Right renal pelvis (tissue), 4 donors: Measurements from ENCODE around the gene CYP2U1. TPM values are rescaled to one million over a fixed set of nuclear protein-coding genes. Genes with fewer than 3 reads are reported as not detected.
"Not testable (repeated sequence)": the region's sequence is repeated elsewhere in the genome, so short reads cannot be mapped to it uniquely, and the experiment has no call there.

Experiments used
- DNase-seq, 4 donors: peaks; one replicate each; pipeline ENCODE4 v3.0.0-alpha.2; 2013; ENCODE audit warnings: low read depth in 4 of 4, low spot score in 3 of 4, missing footprints in 1 of 4
- polyA plus RNA-seq, 4 donors: library from polyadenylated mRNA; unstranded; fragments of 120-200 nt; gene quantifications; one replicate each; pipeline ENCODE4 v1.2.1, GENCODE V29; 2013; ENCODE audit not compliant: insufficient read length in 4 of 4

The CYP2U1 gene
- polyA plus RNA-seq, 4 donors, result 5.2 to 6.0 (median 5.8) TPM

DNA sequence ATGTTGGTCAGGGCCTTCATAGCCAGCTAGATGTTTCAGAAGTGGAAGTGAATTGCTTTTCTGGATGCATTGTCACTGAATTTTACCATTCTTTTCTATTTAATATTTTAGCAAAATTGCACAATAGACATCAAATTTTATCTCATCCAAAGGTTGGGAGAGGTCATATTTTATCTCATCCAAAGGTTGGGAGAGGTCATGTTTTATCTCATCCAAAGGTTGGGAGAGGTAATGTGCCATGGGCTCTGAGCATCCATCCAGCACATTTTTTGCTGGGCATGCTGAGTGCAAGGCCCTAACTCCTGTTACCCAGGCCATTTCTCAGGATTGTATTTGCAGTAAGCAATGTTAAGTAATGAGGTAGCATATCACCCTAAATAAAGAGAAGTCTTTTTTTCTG lies 14.7 kb upstream of the CYP2U1 start:
- no peak for DNase-seq

DNA sequence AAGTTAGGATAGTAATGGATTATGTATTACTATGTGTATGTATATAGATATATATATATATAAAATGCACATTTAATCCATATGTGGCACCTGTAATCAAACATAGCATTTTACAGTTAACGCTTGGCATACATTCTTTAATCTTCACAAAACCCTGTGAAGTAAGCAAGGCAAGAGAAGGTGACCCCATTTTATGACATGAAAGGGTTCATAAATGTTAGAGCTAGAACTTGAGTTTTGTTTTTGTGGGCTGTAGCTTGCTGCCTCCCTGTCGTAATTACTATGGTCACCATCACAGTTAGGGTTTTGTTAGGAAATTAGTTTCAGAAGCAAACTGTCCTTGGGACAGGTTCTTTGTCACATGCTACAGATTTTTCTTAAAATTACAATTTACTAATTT lies 13.8 kb upstream of the CYP2U1 start:
- DNase-seq, result no peak

DNA sequence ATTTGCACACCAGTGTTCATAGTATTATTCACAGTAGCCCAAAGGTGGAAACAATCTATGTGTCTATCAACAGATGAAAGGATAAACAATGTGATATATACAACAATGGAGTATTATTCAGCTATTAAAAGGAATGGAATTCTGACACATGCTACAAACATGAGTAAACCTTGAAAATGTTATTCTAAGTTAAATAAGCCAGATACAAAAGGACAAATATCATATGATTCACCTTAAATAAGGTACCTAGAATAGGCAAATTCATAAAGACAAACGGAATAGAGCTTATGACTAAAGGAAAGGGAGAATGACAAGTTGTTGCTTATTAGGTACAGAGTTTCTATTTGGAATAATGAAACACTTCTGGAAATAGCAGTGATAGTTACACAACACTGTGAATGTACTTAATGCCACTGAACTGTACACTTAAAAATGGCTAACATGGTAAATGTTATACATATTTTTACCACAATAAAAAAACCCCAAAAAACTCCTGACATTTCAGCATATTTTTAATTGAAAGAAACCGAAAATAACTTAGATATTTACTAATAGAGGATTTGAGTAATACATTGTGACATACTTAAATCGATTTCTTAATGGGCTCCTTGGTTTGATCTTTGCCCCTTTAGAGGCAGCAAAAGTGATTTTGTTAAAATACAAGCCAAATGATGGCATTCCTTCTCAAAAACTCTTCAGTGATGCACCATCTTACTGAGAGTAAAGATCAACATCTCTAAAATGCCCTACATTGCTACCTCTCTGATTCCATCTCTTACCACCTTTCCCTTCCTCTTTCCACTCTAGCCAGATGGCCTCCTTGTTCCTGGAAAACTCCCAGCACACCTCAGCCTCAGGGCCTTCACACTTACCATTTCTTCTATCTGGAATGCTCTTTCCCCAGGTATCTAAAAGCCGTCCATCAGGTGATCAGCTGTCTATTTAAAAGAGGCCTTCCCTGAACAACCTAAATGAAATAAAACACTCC lies 8.6 kb upstream of the CYP2U1 start:
- DNase-seq, result no peak

DNA sequence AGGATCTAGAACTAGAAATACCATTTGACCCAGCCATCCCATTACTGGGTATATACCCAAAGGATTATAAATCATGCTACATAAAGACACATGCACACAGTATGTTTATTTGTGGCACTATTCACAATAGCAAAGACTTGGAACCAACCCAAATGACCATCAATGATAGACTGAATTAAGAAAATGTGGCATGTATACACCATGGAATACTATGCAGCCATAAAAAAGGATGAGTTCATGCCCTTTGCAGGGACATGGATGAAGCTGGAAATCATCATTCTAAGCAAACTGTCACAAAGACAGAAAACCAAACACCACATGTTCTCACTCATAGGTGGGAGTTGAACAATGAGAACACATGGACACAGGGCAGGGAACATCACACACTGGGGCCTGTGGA lies 5.6 kb upstream of the CYP2U1 start:
- DNase-seq, result not testable (repeated sequence)

DNA sequence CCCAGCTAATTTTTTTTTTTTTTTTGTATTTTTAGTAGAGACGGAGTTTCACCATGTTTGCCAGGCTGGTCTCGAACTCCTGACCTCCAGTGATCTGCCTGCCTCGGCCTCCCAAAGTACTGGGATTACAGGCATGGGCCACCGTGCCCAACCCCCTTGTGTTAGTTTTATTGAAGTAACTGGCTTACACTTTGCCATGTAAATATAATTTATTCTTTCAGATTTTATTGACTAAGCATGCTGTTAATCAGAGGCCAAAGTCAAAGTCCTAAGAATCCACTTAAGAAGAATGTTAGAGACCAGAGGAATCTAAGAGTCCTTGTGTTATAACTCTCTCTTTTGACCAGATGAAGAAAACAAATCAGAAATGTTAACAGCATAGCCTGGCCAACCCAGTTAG lies 4.5 kb upstream of the CYP2U1 start:
- not testable (repeated sequence) for DNase-seq

DNA sequence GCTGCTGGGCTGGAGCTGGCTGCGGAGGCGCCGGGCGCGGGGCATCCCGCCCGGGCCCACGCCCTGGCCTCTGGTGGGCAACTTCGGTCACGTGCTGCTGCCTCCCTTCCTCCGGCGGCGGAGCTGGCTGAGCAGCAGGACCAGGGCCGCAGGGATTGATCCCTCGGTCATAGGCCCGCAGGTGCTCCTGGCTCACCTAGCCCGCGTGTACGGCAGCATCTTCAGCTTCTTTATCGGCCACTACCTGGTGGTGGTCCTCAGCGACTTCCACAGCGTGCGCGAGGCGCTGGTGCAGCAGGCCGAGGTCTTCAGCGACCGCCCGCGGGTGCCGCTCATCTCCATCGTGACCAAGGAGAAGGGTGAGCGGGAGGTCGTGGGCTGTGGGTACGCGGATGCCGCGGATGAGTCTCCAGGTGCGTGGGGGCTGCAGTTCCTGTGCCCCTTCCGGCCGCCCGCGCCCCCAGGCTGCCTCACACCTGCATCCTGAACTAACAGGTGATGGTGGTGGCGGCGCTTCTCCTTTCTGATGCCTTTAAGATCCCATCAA lies 499 bp downstream of the CYP2U1 start:
- DNase-seq, result no peak

DNA sequence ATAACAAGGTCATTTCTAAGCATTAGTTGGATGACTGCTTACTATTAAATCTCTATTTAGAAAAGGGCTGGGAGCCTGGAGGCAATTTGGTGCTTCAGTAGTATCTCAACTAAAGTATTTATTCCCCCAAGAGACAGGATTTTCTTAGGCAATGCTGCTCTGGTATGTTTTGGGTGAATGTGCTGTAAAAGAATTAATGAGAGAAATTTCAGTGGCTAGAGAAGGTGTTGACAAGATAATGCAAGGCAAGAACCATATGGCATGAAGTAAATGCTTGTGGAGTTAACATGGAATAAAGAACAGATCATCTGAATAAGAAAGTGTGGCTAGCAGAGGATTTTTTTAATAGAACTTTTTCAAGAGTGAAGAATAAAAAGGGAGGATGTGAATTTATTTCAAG lies 3.9 kb downstream of the CYP2U1 start:
- no peak for DNase-seq

DNA sequence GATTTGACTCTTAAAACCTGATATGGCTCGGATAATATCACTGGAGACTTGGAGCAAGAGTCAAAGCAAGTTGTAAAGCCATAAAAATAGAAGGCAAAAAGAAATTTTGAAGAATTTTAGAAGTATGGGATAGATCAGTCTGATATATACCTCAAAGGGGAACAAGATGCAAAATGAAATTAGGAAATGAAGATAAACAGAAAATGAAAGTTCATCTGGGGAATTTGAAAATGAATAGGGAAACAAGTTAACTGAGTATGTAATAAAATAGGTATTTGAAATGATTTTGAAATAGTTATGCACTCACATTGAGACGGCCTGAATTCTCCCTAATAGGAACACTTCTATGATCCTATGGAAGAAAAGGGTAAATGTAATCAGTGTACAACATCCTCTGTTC lies 5.7 kb downstream of the CYP2U1 start:
- no peak for DNase-seq

DNA sequence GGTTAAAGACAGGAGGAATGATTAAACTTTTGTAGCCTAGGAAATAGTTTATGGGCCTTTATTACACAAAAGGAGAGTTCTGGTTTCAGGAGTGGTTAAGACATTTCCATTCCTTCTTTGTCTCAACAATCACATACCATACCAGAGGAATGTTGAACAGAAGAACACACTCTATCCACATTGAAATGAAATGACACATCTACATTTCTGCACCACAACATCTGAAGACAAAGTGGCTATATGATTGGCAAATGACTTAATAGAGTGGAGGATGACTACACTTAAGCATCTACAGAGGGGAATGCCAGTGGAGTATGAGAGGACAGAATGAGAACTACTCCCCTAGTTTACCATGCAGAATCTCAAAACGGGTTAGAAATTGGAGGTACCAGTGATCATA lies 8.0 kb downstream of the CYP2U1 start:
- no peak for DNase-seq

DNA sequence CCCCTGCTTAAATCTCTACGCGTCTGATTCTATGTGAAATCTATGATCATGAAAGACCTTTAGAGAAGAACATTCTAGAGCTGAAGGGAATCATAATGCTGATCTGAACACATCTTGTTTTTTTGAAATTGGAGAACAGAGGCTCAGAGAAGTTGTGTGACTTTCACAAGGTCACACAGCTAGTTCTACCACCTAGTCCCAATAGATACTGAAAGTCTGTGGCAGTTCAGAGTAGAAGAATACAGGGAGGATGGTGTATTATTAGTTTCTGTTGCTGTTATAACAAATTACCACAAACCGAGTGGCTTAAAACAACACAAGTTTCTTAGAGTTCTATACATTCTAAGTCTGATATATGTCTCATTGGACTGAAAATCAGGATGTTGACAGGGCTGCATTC lies 14.5 kb downstream of the CYP2U1 start:
- DNase-seq, result no peak

DNA sequence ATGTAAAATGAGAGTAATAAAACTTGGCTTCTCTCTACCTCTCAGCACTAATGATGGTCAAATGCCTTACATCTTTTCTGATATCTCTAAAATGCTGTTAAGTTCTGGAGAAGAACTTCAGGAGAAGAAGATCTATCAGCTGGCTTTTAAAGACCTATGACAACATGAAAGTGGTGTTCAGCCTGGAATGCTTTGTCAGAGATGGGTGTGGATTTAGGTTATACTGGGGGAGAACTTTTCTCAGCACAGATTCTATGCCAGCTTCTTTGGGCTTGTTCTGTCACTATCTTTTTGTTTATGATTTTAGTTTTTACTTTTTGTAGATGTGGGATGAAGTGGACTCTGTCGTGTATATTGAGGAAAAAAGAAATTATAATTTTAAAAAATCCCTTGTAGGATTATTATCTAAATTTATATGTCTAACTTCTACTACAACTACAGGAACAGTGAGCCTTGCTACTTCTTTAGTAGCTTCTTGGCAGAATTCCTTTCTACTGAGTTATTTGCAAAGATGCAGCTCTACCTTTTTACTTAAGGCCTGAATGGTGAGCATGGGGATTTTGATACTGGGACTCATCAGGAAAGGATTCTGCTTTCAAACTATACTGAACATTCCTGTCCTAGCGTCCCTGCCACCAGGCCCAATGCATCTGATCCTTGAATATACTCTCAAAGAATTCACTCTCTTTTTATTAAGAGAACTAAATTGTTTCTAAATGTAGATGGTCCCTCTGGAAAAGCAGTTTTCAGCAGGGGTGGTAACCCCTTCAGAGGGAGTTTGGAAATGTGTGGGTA lies 19.6 kb downstream of the CYP2U1 start:
- DNase-seq, result no peak

DNA sequence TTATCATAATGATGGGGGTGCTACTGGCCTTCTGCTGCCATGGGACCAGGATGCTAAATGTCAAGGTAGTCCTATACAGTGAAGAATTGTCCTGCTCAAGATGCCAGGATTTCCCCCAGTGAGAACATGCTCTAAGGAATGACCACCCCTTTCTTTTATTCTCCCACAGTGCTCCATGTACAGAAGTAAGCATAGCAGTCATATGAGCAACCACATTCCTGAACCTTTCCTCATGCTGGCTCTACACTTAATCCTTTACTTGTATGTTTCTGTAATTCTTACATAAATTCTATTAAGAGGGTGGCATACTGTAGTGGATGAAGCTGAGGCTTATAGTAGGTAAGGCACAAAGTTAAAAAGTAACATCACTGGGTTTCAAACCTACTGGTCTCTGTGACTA lies 20.2 kb downstream of the CYP2U1 start:
- DNase-seq, result no peak

DNA sequence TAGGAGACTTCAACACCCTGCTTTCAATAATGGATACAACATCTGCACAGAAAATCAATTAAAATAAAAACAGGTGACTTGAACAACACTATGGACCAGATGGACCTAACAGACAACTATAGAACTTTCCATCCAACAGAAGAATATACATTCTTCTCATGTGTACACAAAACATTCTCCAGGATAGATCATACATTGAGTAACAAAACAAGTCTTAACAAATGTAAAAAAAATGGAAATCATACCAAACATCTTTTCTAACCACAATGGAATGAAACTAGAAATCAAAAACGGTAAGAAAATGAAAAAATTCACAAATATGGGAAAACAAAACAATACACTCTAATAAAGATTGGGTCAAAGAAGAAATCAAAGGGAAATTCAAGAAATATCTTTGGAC lies 24.7 kb downstream of the CYP2U1 start:
- no peak for DNase-seq

DNA sequence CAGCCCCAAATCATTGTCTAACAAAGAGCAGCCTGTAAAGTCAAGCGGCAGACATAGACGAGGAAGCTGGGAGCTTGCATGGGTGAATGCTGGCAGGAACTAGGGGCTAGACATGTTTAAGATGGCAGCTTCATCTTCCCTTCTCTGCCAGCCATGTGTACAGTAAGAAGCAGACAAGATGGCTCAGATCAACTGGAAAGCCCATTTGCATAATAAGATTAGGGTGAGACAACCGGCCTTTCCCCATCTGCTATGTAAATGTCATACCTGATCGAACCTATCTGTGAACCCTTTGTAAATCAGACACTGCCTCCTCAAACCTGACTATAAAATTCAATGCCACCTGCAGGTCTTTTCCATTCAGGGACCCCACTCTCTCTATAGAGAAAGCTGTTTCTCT lies 35.6 kb downstream of the CYP2U1 start:
- no peak for DNase-seq

DNA sequence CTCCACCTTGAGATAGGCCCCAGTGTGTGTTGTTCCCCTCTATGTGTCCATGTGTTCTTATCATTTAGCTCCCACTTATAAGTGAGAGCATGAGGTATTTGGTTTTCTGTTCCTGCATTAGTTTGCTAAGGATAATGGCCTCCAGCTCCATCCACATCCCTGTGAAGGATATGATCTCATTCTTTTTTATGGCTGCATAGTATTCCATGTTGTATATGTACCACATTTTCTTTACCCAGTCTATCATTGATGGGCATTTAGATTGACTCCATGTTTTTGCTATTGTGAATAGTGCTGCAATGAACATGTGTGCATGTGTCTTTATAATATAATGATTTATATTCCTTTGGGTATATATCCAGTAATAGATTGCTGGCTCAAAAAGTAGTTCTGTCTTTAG lies 36.2 kb downstream of the CYP2U1 start:
- DNase-seq, result not testable (repeated sequence)

DNA sequence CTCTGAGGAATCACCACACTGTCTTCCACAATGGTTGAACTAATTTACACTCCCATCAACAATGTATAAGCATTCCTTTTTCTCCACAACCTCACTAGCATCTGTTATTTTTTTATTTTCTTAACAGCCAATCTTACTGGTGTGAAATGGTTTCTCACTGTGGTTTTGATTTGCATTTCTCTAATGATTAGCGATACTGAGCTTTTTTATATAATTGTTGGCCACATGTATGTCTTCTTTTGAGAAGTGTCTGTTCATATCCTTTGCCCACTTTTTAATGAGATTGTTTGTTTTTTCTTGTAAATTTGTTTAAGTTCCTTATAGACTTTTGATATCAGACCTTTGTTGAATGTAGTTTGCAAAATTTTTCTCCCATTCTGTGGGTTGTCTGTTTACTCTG lies 36.6 kb downstream of the CYP2U1 start:
- DNase-seq, result not testable (repeated sequence)

DNA sequence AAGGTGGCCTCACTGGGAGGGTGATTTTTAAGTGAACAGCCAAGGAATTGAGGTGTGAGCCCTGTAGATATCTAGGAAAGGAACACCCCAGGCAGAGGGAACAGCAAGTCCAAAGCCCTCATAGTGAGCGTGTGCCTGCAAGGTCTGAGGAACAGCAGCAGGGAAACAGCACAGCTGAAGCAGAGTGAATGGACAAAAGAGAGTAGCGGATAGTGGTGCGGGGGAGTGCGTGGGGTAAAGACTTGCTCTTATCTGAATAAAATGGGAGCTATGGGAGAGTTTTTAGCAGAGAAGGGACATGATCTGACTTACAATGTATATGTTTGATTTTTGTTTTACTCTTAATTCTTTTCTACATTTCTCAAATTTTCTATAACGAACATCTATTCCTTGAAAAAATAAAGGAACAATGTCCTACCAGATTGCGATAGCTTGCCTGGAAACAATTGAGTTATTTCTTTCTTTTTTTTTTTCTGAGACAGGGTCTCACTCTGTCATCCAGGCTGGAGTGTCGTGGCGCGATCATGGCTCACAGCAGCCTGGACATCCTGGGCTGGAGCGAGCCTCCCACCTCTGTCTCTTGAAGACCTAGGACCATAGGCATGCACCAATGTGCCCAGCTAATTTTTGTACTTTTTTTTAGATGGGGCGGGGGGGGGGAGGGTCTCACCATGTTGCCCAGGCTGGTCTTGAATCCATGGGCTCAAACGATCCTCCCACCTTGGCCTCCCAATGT lies 38.9 kb downstream of the CYP2U1 start:
- no peak for DNase-seq

DNA sequence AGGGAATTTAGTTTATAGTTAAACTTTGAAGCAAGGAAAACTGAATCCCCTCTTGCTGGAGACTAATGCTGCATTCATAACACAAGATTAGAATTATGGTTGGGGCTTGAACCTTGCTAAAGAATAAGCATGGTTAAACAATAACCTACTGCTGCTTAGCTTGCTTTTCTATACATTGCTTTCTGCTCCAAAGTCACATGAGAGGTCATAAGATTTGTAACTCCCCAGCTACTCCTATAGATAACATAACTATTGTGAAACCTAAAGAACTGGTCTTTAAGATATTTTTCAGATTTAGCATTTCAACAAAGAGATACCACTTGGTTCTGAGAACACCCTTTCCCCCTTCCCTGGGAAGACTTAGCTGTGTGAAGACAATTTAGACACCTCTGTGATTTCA lies 41.3 kb downstream of the CYP2U1 start:
- no peak for DNase-seq

DNA sequence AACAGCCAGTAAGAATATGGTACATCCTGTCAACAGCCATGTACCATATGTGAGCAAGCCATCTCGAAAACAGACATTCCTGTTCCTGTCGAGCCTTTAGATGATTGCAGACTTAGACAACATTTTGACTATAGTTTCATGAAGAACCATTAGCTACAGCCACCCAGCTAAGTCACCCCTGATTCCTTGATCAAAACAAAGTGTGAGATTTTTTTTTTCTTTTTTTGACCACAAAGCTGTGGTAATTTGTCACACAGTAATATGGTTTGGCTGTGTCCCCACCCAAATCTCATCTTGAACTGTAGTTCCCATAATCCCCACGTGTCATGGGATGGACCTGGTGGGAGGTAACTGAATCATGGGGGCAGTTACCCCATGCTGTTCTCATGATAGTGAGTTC lies 43.2 kb downstream of the CYP2U1 start:
- DNase-seq, result no peak

DNA sequence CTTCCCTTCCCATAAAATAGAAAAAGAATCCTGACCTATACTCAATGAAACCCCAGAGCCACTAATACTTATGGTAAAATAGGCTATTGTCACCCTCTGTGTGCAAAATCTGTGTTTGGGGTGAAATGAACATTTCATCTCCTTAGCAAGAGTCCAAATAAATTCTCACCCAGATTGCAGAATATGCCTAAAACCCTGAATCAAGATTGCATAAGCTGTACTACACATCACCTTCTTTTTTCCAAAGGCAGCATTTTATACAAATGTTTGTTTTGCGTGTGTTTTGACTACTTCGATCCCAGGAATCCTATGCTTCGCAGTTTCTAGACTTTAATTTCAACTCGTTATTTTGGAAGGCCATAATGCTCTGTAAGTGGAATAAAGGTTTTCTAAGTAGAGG lies 46.1 kb downstream of the CYP2U1 start:
- no peak for DNase-seq
